ENCODE data around the gene C12orf75.

DNA sequence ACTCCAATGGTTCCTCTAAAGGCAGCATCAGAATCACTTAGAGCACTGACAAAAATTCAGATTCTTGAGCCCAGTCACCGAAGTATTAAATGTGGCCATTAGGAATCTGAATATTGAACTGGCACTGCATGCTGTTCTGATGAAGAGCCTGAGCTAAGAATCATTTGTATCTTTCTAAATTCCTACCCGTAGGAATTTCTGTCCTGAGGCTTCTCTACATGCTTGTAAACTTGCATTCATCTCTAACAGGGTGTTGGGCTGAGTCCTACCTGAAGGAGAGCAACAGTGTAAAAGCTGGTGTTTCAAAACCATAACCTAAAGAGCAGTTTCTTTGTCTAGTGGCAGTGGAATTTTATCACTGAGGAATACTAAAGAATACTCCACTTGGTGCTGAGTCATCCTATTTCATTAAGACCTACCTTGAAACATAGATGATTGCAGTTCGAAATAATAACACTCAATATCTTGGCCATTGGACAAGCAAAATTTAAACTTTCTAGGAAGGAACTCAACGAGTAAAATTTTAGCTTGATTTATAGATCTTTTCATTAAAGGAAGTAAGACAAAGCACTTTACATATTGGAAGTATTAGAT lies 35.5 kb upstream of the C12orf75 start:
- TF ChIP-seq, protein P1, sequence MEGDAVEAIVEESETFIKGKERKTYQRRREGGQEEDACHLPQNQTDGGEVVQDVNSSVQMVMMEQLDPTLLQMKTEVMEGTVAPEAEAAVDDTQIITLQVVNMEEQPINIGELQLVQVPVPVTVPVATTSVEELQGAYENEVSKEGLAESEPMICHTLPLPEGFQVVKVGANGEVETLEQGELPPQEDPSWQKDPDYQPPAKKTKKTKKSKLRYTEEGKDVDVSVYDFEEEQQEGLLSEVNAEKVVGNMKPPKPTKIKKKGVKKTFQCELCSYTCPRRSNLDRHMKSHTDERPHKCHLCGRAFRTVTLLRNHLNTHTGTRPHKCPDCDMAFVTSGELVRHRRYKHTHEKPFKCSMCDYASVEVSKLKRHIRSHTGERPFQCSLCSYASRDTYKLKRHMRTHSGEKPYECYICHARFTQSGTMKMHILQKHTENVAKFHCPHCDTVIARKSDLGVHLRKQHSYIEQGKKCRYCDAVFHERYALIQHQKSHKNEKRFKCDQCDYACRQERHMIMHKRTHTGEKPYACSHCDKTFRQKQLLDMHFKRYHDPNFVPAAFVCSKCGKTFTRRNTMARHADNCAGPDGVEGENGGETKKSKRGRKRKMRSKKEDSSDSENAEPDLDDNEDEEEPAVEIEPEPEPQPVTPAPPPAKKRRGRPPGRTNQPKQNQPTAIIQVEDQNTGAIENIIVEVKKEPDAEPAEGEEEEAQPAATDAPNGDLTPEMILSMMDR (conservative IDR thresholded peaks at IDR 0.05 in 1 of 2, IDR thresholded peaks at IDR 0.05 in 1 of 2; ENCODE audit: low read depth in 1 of 2, low read length in 2 of 2) = no peak
- no peak for TF ChIP-seq EZH2 (IDR thresholded peaks at IDR 0.05; ENCODE audit: low read length, missing control alignments)
